Psoas muscle (tissue), 8 donors: ENCODE measurements around the gene ROBO1. TPM values are rescaled to one million over a fixed set of nuclear protein-coding genes. Genes with fewer than 3 reads are reported as not detected.
"Not testable (repeated sequence)": the region's sequence is repeated elsewhere in the genome, so short reads cannot be mapped to it uniquely, and the experiment has no call there.

Source experiments
- ATAC-seq, 4 donors: fragments of 200-7000 bp; cut with Tn5 transposase; one replicate each; pipeline ENCODE4 v1.9.1; 2020; ENCODE audit warnings: moderate library complexity in 3 of 4, mild to moderate bottlenecking in 2 of 4
- DNase-seq, 2 donors: peaks; one replicate each; pipeline ENCODE4 v3.0.0-alpha.2; 2020
- H3K27ac ChIP-seq: fragments of 200-600 bp; one replicate; pipeline ENCODE4 v1.8.0; 2022
- H3K27me3 ChIP-seq, 3 donors: fragments of 200-600 bp in 1 of 3; one replicate each; pipeline versions ENCODE4 v1.6.1 to v1.8.0; 2013 to 2022; ENCODE audit warnings: low read length in 2 of 3, mild to moderate bottlenecking in 2 of 3, moderate library complexity in 1 of 3; ENCODE audit not compliant: insufficient read depth in 3 of 3
- H3K36me3 ChIP-seq, 2 donors: fragments of 200-600 bp in 1 of 2; one replicate each; pipeline versions ENCODE4 v1.6.1 to v1.8.0; 2013 to 2022; ENCODE audit warnings: low read depth in 1 of 2, mild to moderate bottlenecking in 1 of 2, moderate library complexity in 1 of 2; ENCODE audit not compliant: insufficient read depth in 1 of 2
- H3K4me1 ChIP-seq: fragments of 200-600 bp; one replicate; pipeline ENCODE4 v1.8.0; 2022
- H3K4me3 ChIP-seq: fragments of 200-600 bp; one replicate; pipeline ENCODE4 v1.8.0; 2022; ENCODE audit warnings: mild to moderate bottlenecking
- H3K9me3 ChIP-seq: fragments of 200-600 bp; one replicate; pipeline ENCODE4 v1.8.0; 2022
- WGBS, 3 donors: extraction: QIAGEN DNeasy Blood & Tissue Kit; methylation state at CpG; one replicate each; pipeline versions ENCODE4 v1.1.6 to v1.1.7; 2013; 5-methylcytosine and 5-hydroxymethylcytosine counted together
- intact Hi-C, 2 donors: fragments of 100-400 bp; cut with DNase I; formaldehyde crosslinking; loops; one replicate each; pipeline versions ENCODE4 v1.11.0 to v1.14.2; 2022
- polyA plus RNA-seq, 3 donors: library from polyadenylated mRNA; stranded (reverse); fragments of 200-250 nt; gene quantifications; one replicate each; pipeline ENCODE4 v1.2.3, GENCODE V29; 2013
- total RNA-seq, 4 donors: library from RNA; stranded (reverse); fragmentation: NEBNext Ultra II Directional in 2 of 4; extraction: Animal tissue kit (Norgen Biotek cat#: 25700) in 2 of 4; gene quantifications; one replicate each; pipeline versions ENCODE4 v1.2.1 to v1.2.4, GENCODE V29; 2021 to 2023
- TF ChIP-seq, protein P1 (sequence below): fragments of 200-600 bp; IDR thresholded peaks from one replicate; pipeline ENCODE4 v1.8.0; 2022; ENCODE audit warnings: antibody characterized with exemption
- donor health status: healthy with polysubstance abuse.
- donor health status: DM: no; HTN: no; CAD: no; lungs with moderate emphysema.
- donor health status: Bipolar disorder and iron deficiency.
- donor health status: healthy.
- donor health status: DM: yes; HTN: yes; CAD: no.
- donor health status: DM: no; HTN: no; CAD: no.
- donor health status: DM: no; HTN: no; CAD: no.
- donor health status: DM: yes; HTN: yes; CAD: no.

Gene ROBO1
- total and polyA plus RNA-seq, 7 donors, result 0.52 to 14.0 (median 4.9) TPM

GRCh38 chr3:78762121-78762520 is 1005.7 kb downstream of the ROBO1 start:
- TF ChIP-seq, protein P1, sequence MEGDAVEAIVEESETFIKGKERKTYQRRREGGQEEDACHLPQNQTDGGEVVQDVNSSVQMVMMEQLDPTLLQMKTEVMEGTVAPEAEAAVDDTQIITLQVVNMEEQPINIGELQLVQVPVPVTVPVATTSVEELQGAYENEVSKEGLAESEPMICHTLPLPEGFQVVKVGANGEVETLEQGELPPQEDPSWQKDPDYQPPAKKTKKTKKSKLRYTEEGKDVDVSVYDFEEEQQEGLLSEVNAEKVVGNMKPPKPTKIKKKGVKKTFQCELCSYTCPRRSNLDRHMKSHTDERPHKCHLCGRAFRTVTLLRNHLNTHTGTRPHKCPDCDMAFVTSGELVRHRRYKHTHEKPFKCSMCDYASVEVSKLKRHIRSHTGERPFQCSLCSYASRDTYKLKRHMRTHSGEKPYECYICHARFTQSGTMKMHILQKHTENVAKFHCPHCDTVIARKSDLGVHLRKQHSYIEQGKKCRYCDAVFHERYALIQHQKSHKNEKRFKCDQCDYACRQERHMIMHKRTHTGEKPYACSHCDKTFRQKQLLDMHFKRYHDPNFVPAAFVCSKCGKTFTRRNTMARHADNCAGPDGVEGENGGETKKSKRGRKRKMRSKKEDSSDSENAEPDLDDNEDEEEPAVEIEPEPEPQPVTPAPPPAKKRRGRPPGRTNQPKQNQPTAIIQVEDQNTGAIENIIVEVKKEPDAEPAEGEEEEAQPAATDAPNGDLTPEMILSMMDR, result no peak
- H3K27me3 ChIP-seq, result no peaks in the 10 kb centered on the region
- H3K36me3 ChIP-seq, result no peaks in the 10 kb centered on the region
- WGBS, 3 donors, result 84 to 91% (median 89%) methylated on average over 1 of the region's 1 CpG
- ATAC-seq (no peak), DNase-seq (no peak)
- H3K27ac ChIP-seq, result no peak overlapping the region
- no peak overlapping the region for H3K4me3 ChIP-seq
- H3K4me1 ChIP-seq, result no peaks in the 10 kb centered on the region
- no peaks in the 10 kb centered on the region for H3K9me3 ChIP-seq
- intact Hi-C loops, result no loop called here

- TF ChIP-seq, protein P1, result no peak
- 52 to 61% (median 58%) methylated on average over 2 of the region's 2 CpGs for WGBS, 3 donors
- ATAC-seq, result no peak
Observed at GRCh38 chr3:78761126-78761525, 1006.7 kb downstream of the ROBO1 start.

GRCh38 chr3:78757731-78758130 is 1010.1 kb downstream of the ROBO1 start:
- Histone ChIP-seq H3K4me1 (no peaks in the 10 kb centered on the region), H3K9me3 (no peaks in the 10 kb centered on the region), H3K36me3 (no peaks in the 10 kb centered on the region), H3K27me3 (no peaks in the 10 kb centered on the region), H3K27ac (no peak overlapping the region), H3K4me3 (no peak overlapping the region)
- intact Hi-C loops, result no loop called here
- ATAC-seq (no peak), DNase-seq (no peak)
- 34 to 38% (median 36%) methylated on average over 4 of the region's 4 CpGs for whole genome bisulfite sequencing, 3 donors
- TF ChIP-seq, protein P1, result no peak

More at GRCh38 chr3:78761126-78761525, 1006.7 kb downstream of the ROBO1 start:
- no peaks in the 10 kb centered on the region for H3K36me3 ChIP-seq
- H3K9me3 ChIP-seq, result no peaks in the 10 kb centered on the region
- no peaks in the 10 kb centered on the region for H3K4me1 ChIP-seq
- no peak overlapping the region for H3K27ac ChIP-seq
- intact Hi-C loops, result no loop called here
- no peak overlapping the region for H3K4me3 ChIP-seq
- no peak for DNase-seq
- no peaks in the 10 kb centered on the region for H3K27me3 ChIP-seq

- H3K4me1 ChIP-seq, result no peaks in the 10 kb centered on the region
- TF ChIP-seq, protein P1, result no peak
- no peaks in the 10 kb centered on the region for H3K36me3 ChIP-seq
- WGBS, 3 donors, result 49 to 56% (median 53%) methylated on average over 3 of the region's 3 CpGs
- ATAC-seq, result no peak
- H3K27me3 ChIP-seq, result no peaks in the 10 kb centered on the region
- intact Hi-C loops, result no loop called here
- H3K9me3 ChIP-seq, result no peaks in the 10 kb centered on the region
- no peak for DNase-seq
- no peak overlapping the region for H3K4me3 ChIP-seq
- no peak overlapping the region for H3K27ac ChIP-seq
Observed at GRCh38 chr3:78754066-78754743, 1013.6 kb downstream of the ROBO1 start.

- Histone ChIP-seq H3K4me3 (no peak overlapping the region), H3K27ac (no peak overlapping the region), H3K9me3 (no peaks in the 10 kb centered on the region), H3K4me1 (no peaks in the 10 kb centered on the region), H3K27me3 (no peaks in the 10 kb centered on the region), H3K36me3 (no peaks in the 10 kb centered on the region)
- WGBS, 3 donors, result 90 to 100% (median 97%) methylated on average over 1 of the region's 1 CpG
- TF ChIP-seq, protein P1, result no peak
- ATAC-seq, result no peak
- no peak for DNase-seq
- intact Hi-C loops, result no loop called here
Observed at GRCh38 chr3:78751266-78751665, 1016.5 kb downstream of the ROBO1 start.

- not testable (repeated sequence) for DNase-seq, ATAC-seq
- WGBS, 3 donors, result 95 to 97% (median 96%) methylated on average over 3 of the region's 3 CpGs
Observed at GRCh38 chr3:78750291-78750690, 1017.5 kb downstream of the ROBO1 start.

More at GRCh38 chr3:78750291-78750690, 1017.5 kb downstream of the ROBO1 start:
- H3K9me3 ChIP-seq, H3K4me3 ChIP-seq, H3K4me1 ChIP-seq, H3K36me3 ChIP-seq, H3K27ac ChIP-seq, H3K27me3 ChIP-seq, intact Hi-C loops: not testable (repeated sequence)
